ENCODE measurements around the gene PORCN.

- TF ChIP-seq, protein P1, sequence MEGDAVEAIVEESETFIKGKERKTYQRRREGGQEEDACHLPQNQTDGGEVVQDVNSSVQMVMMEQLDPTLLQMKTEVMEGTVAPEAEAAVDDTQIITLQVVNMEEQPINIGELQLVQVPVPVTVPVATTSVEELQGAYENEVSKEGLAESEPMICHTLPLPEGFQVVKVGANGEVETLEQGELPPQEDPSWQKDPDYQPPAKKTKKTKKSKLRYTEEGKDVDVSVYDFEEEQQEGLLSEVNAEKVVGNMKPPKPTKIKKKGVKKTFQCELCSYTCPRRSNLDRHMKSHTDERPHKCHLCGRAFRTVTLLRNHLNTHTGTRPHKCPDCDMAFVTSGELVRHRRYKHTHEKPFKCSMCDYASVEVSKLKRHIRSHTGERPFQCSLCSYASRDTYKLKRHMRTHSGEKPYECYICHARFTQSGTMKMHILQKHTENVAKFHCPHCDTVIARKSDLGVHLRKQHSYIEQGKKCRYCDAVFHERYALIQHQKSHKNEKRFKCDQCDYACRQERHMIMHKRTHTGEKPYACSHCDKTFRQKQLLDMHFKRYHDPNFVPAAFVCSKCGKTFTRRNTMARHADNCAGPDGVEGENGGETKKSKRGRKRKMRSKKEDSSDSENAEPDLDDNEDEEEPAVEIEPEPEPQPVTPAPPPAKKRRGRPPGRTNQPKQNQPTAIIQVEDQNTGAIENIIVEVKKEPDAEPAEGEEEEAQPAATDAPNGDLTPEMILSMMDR (IDR thresholded peaks at IDR 0.05; ENCODE audit: low read length): no peak
- TF ChIP-seq EZH2 (IDR thresholded peaks at IDR 0.05; ENCODE audit: borderline replicate concordance, low read length): no peak
These were observed 7.0 kb downstream of the PORCN start for GRCh38 chrX:48515842-48516241.
